OCI-LY3 (cell line): ENCODE data around the gene LTBP4.
"Not testable (repeated sequence)": the region's sequence is repeated elsewhere in the genome, so short reads cannot be mapped to it uniquely, and the experiment has no call there.

Experiments used
- H2AFZ ChIP-seq: fragments of 200-600, 300-600 bp; shearing (Covaris generic); 2 replicates; pipeline ENCODE4 v1.6.0; 2014; ENCODE audit warnings: antibody characterized with exemption, low read depth, low read length
- H3K27ac ChIP-seq: fragments of 200-600, 300-600 bp; sonication (generic); 2 replicates; pipeline ENCODE4 v1.5.1; 2014; ENCODE audit warnings: mild to moderate bottlenecking, low read length, moderate library complexity, mixed read lengths
- H3K27me3 ChIP-seq: fragments of 200-600, 300-600 bp; sonication (generic); 2 replicates; pipeline ENCODE4 v1.6.1; 2014; ENCODE audit warnings: low read depth, low read length, mixed read lengths
- H3K36me3 ChIP-seq: fragments of 200-600, 300-600 bp; sonication (generic); replicated peaks from 2 replicates; pipeline ENCODE3; 2014; ENCODE audit warnings: low read depth, low read length, mixed read lengths
- H3K4me1 ChIP-seq: fragments of 300-600, 200-600 bp; sonication (generic); 2 replicates; pipeline ENCODE4 v1.6.1; 2014; ENCODE audit warnings: low read length, mixed read lengths
- H3K4me2 ChIP-seq: fragments of 200-600, 300-600 bp; sonication (generic); 2 replicates; pipeline ENCODE4 v1.6.1; 2014; ENCODE audit warnings: low read length, mixed read lengths
- H3K4me3 ChIP-seq: fragments of 300-600, 200-600 bp; sonication (generic); 2 replicates; pipeline ENCODE4 v1.5.1; 2014; ENCODE audit warnings: antibody characterized with exemption, mild to moderate bottlenecking, low read length, moderate library complexity
- H3K79me2 ChIP-seq: fragments of 300-600, 200-600 bp; shearing (Covaris generic); 2 replicates; pipeline ENCODE4 v1.6.1; 2014; ENCODE audit warnings: mild to moderate bottlenecking, low read length, mixed read lengths
- H3K9ac ChIP-seq: fragments of 300-600, 200-600 bp; shearing (Covaris generic); 2 replicates; pipeline ENCODE4 v1.6.0; 2014; ENCODE audit warnings: mild to moderate bottlenecking, low read length, moderate library complexity
- H3K9me3 ChIP-seq: fragments of 200-600, 300-600 bp; shearing (Covaris generic); 2 replicates; pipeline ENCODE4 v1.6.1; 2014; ENCODE audit warnings: low read length, mixed read lengths; ENCODE audit not compliant: insufficient read depth
- H4K20me1 ChIP-seq: fragments of 200-600, 300-600 bp; sonication (generic); 2 replicates; pipeline ENCODE4 v1.6.1; 2016; ENCODE audit warnings: low read length, mixed read lengths; ENCODE audit not compliant: insufficient read depth
- CTCF ChIP-seq: fragments of 200-600, 300-600 bp; sonication (generic); IDR thresholded peaks from 2 replicates; pipeline ENCODE4 v1.5.1; 2014; ENCODE audit warnings: antibody characterized with exemption, low read length, low read depth
- EZH2phosphoT487 ChIP-seq: fragments of 200-600 bp; shearing (Covaris generic); IDR thresholded peaks from 2 replicates; pipeline ENCODE4 v1.6.1; 2018; ENCODE audit warnings: antibody characterized with exemption, mixed run types, low read depth

The LTBP4 gene

GRCh38 chr19:40561947-40562346 lies 39.2 kb upstream of the LTBP4 start:
- no peaks in the 10 kb centered on the region for H3K79me2 ChIP-seq
- H3K4me1 ChIP-seq: no peaks in the 10 kb centered on the region
- H3K9ac ChIP-seq: no peak overlapping the region
- H3K36me3 ChIP-seq: no peaks in the 10 kb centered on the region
- H3K27ac ChIP-seq: no peak overlapping the region
- no peak overlapping the region for H2AFZ ChIP-seq
- no peak overlapping the region for H3K4me2 ChIP-seq
- no peak overlapping the region for H3K4me3 ChIP-seq
- TF ChIP-seq EZH2phosphoT487 (no peak), CTCF (no peak)
- no peaks in the 10 kb centered on the region; the same call in 1 of the 2 replicates for H3K27me3 ChIP-seq
- H4K20me1 ChIP-seq: no peaks in the 10 kb centered on the region
- no peaks in the 10 kb centered on the region for H3K9me3 ChIP-seq

- not testable (repeated sequence) for H3K27me3 ChIP-seq, H2AFZ ChIP-seq
Observed at GRCh38 chr19:40564535-40564934, 36.6 kb upstream of the LTBP4 start.

GRCh38 chr19:40565355-40565754 lies 35.8 kb upstream of the LTBP4 start:
- Histone ChIP-seq H3K79me2 (no peaks in the 10 kb centered on the region), H3K9ac (no peak overlapping the region), H3K4me1 (peaks cover 3% of the 10 kb centered on the region; the same call in 1 of the 2 replicates), H2AFZ (no peak overlapping the region), H3K9me3 (no peaks in the 10 kb centered on the region), H3K4me2 (no peak overlapping the region), H3K4me3 (no peak overlapping the region), H4K20me1 (no peaks in the 10 kb centered on the region), H3K36me3 (no peaks in the 10 kb centered on the region), H3K27me3 (no peaks in the 10 kb centered on the region; the same call in 1 of the 2 replicates), H3K27ac (no peak overlapping the region)
- TF ChIP-seq EZH2phosphoT487: no peak
- no peak for TF ChIP-seq CTCF

More at GRCh38 chr19:40564535-40564934, 36.6 kb upstream of the LTBP4 start:
- not testable (repeated sequence) for H3K79me2 ChIP-seq, H3K9me3 ChIP-seq, H3K4me1 ChIP-seq, H4K20me1 ChIP-seq, H3K27ac ChIP-seq, H3K4me2 ChIP-seq, H3K4me3 ChIP-seq, H3K9ac ChIP-seq, H3K36me3 ChIP-seq

GRCh38 chr19:40565910-40566495 lies 35.2 kb upstream of the LTBP4 start:
- TF ChIP-seq EZH2phosphoT487: no peak
- no peak for TF ChIP-seq CTCF
- no peaks in the 10 kb centered on the region for H3K36me3 ChIP-seq
- no peak overlapping the region for H3K4me2 ChIP-seq
- H2AFZ ChIP-seq: no peak overlapping the region
- H3K9me3 ChIP-seq: no peaks in the 10 kb centered on the region
- no peaks in the 10 kb centered on the region for H3K27me3 ChIP-seq
- no peaks in the 10 kb centered on the region for H4K20me1 ChIP-seq
- H3K9ac ChIP-seq: no peak overlapping the region
- H3K4me3 ChIP-seq: no peak overlapping the region
- H3K4me1 ChIP-seq: peaks cover 4% of the 10 kb centered on the region
- H3K27ac ChIP-seq: no peak overlapping the region
- no peaks in the 10 kb centered on the region for H3K79me2 ChIP-seq
